ENCODE measurements around the gene ARAP1.

DNA sequence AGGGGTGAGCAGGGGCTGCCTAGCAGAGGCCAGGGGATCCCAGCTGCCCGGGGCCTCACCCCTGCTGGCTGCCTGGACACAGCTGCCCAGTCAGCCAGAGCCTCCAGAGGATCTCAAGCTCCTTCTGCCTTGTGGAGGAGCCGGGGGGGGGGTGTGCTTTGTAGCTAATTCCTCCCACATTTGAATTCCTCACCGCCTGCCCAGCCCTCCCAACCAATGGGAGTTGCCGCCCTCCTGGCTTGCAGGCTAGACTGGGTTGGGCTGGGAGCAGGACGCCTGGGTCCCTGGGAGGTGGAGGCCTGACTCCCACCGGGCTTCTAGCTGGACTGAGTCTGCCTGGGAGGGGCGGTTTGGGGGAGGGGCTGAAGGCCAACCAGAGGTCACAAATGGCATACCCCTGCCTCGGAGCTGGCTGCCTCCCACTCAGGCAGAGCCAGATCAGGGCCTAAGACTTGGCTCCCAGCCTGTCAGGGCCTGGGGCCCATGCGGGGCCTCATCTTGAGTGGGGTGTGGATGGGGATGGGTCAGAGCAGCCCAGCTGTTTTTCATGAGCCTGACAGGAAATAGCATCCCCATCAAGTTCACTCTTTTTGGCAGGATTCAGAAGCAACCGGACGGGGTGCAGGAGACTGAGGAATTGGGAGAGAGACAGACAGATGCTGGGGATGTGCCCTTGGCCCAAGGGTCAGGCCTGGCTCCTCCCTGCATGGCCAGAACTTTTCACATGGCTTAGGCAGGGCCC lies 48.8 kb downstream of the ARAP1 start:
- TF ChIP-seq POLR2AphosphoS5 (IDR thresholded peaks at IDR 0.05) (no peak), POLR2A (IDR thresholded peaks at IDR 0.05) (no peak), CTCF (IDR thresholded peaks at IDR 0.05) (no peak)
